NB4 (cell line): ENCODE results near the gene ASCC1.

Experiments
- CTCF ChIP-seq: IDR thresholded peaks from one replicate; pipeline ENCODE4 v1.5.1; 2012; ENCODE audit warnings: low read depth, low read length
- POLR2A ChIP-seq: IDR thresholded peaks from 2 replicates; pipeline ENCODE4 v1.6.1; 2011; ENCODE audit warnings: mild to moderate bottlenecking; ENCODE audit not compliant: insufficient read length; ENCODE audit errors: extremely low read depth

DNA sequence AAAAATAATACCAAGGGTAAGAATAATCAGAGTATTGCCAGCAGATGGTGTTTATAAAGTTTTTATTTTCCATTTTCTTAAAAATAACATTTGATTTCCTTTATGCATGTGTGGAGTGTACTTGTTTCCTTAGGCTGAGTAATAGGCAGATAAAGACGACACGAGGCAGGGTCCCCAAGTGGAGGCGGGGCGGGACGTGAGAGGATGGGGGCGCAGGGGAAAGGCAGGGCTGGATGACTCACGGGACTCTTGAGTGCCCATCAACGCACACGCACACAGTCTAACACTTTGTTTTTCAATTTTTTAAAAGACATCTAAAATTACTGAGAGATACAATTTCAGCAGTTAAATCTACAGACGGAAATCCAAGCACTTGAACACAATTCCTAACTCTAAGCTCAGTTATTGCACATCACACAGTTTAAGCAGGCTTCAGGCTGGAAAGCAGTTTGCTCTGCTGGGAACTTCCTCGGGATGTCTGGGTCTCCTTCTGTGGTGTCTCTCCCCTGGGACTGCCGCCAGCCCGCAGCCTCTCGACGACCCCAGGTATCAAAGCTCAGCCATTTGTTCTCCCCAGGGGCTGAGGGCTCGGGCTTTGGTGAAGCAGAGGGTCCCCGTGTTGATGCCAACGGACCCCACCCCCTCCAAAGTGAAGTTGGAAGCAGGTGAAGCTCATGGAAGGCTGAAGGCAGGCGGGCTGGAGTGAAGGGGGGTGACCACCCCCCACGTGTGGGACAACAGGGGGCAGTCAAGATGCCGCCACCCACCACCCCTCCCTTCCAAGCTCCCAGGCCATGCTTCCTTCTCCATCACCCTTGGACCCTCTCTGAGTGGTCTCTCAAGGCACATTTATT lies 156.9 kb downstream of the ASCC1 start:
- TF ChIP-seq CTCF (no peak), POLR2A (no peak)
